Endothelial cell of umbilical vein (primary cell): ENCODE results near the gene SOX10. TPM values are rescaled to one million over a fixed set of nuclear protein-coding genes. Genes with fewer than 3 reads are reported as not detected.

Experiments
- BruUV-seq: library from RNA; stranded (reverse); fragments of 400-500 nt; replicated peaks from 2 replicates; lab custom pipeline; 2021; lab: Mats Ljungman, UMichigan
- CTCF ChIA-PET: fragments of 300-600, 350-600 bp; sonication (Branson Sonifier 250); formaldehyde crosslinking; loops from one replicate; lab custom pipeline; 2021; ENCODE audit warnings: antibody characterized with exemption, inconsistent platforms; lab: Charles Lee
- POLR2A ChIA-PET: fragments of 300-600, 350-600 bp; sonication (Branson Sonifier 250); formaldehyde crosslinking; loops from one replicate; lab custom pipeline; 2021; ENCODE audit warnings: antibody characterized with exemption, inconsistent platforms; lab: Charles Lee
- DNase-seq: peaks from one replicate; pipeline ENCODE4 v3.0.0-alpha.2; 2011; ENCODE audit warnings: low read depth, low spot score
- FAIRE-seq: peaks from 2 replicates; lab custom pipeline; 2011; peaks lifted over from hg19 to GRCh38; lab: Jason Lieb, UNC
- H2AFZ ChIP-seq: 2 replicates; pipeline ENCODE4 v1.6.0; 2012; ENCODE audit warnings: low read depth, low read length, control low read depth, inconsistent platforms
- H3K27ac ChIP-seq: 2 replicates; pipeline ENCODE4 v1.5.1; 2011; ENCODE audit warnings: low read depth, mild to moderate bottlenecking, control low read depth, low read length, moderate library complexity; ENCODE audit not compliant: insufficient read depth
- H3K27me3 ChIP-seq, 2 experiments: 2 replicates each; pipeline versions ENCODE4 v1.6.0 to v1.6.1; 2011; ENCODE audit warnings: low read length in 2 of 2, mixed read lengths in 1 of 2; ENCODE audit not compliant: control insufficient read depth in 2 of 2, insufficient read depth in 2 of 2
- H3K36me3 ChIP-seq, 2 experiments: 2 replicates in 1 of 2; 3 replicates in 1 of 2; pipeline ENCODE4 v1.5.1; 2011; ENCODE audit warnings: low read length in 2 of 2, mild to moderate bottlenecking in 1 of 2, moderate library complexity in 1 of 2; ENCODE audit not compliant: control insufficient read depth in 2 of 2, insufficient read depth in 2 of 2; ENCODE audit errors: extremely low read depth in 1 of 2
- H3K4me1 ChIP-seq: 3 replicates; pipeline ENCODE4 v1.5.1; 2011; ENCODE audit warnings: mild to moderate bottlenecking, low read length; ENCODE audit not compliant: control insufficient read depth, insufficient read depth; ENCODE audit errors: extremely low read depth
- H3K4me2 ChIP-seq: 2 replicates; pipeline ENCODE4 v1.6.1; 2011; ENCODE audit warnings: low read length, control low read depth, mixed read lengths; ENCODE audit not compliant: insufficient read depth
- H3K4me3 ChIP-seq, 3 experiments: fragments of 200-600 bp in 1 of 3; sonication (generic), shearing (Covaris generic) in 1 of 3; replicated peaks in 1 of 3; 2 replicates each; pipeline ENCODE4 v1.5.1; 2011 to 2016; ENCODE audit warnings: control low read depth in 3 of 3, low read length in 3 of 3, mild to moderate bottlenecking in 2 of 3, inconsistent platforms in 1 of 3, low read depth in 1 of 3, moderate library complexity in 1 of 3; ENCODE audit not compliant: insufficient read depth in 1 of 3
- H3K79me2 ChIP-seq: 2 replicates; pipeline ENCODE4 v1.6.0; 2012; ENCODE audit warnings: low read length, inconsistent platforms; ENCODE audit not compliant: control insufficient read depth, insufficient read depth
- H3K9ac ChIP-seq: replicated peaks from 2 replicates; pipeline ENCODE3; 2011; ENCODE audit warnings: low read length, control low read depth; ENCODE audit not compliant: insufficient read depth; ENCODE audit errors: extremely low read depth
- H3K9me1 ChIP-seq: replicated peaks from 3 replicates; pipeline ENCODE4 v1.6.0; 2011; ENCODE audit warnings: mild to moderate bottlenecking, low read length; ENCODE audit not compliant: control insufficient read depth, insufficient read depth; ENCODE audit errors: extremely low read depth
- H3K9me3 ChIP-seq: replicated peaks from 2 replicates; pipeline ENCODE4 v1.5.1; 2012; ENCODE audit warnings: low read length, inconsistent platforms; ENCODE audit not compliant: control insufficient read depth, insufficient read depth
- H4K20me1 ChIP-seq: replicated peaks from 2 replicates; pipeline ENCODE3; 2011; ENCODE audit warnings: mild to moderate bottlenecking, low read length; ENCODE audit not compliant: control insufficient read depth, insufficient read depth; ENCODE audit errors: extremely low read depth
- CTCF ChIP-seq, 2 donors: IDR thresholded peaks; 1 replicate in 1 of 2; 2 replicates in 1 of 2; pipeline ENCODE4 v1.5.1; 2011; ENCODE audit warnings: low read length in 2 of 2, mild to moderate bottlenecking in 2 of 2, moderate library complexity in 2 of 2, control low read depth in 1 of 2, inconsistent platforms in 1 of 2, low read depth in 1 of 2; ENCODE audit not compliant: insufficient read depth in 1 of 2; ENCODE audit errors: extremely low read depth in 1 of 2
- EZH2 ChIP-seq: IDR thresholded peaks from 2 replicates; pipeline ENCODE4 v1.6.1; 2012; ENCODE audit warnings: borderline replicate concordance, low read depth, mild to moderate bottlenecking, moderate library complexity, low read length, inconsistent platforms; ENCODE audit not compliant: severe bottlenecking
- FOS ChIP-seq: IDR thresholded peaks from 2 replicates; pipeline ENCODE4 v1.6.1; 2011; ENCODE audit warnings: mild to moderate bottlenecking, low read length, moderate library complexity, borderline replicate concordance; ENCODE audit not compliant: insufficient read depth
- GATA2 ChIP-seq: IDR thresholded peaks from 2 replicates; pipeline ENCODE4 v1.7.0; 2011; ENCODE audit warnings: low read depth, mild to moderate bottlenecking, moderate library complexity, mixed read lengths, low read length; ENCODE audit not compliant: insufficient read length, insufficient read depth
- JUN ChIP-seq: IDR thresholded peaks from 2 replicates; pipeline ENCODE4 v1.6.1; 2011; ENCODE audit warnings: borderline replicate concordance, low read depth; ENCODE audit not compliant: insufficient read length, insufficient read depth
- MAX ChIP-seq: IDR thresholded peaks from 2 replicates; pipeline ENCODE4 v1.6.1; 2011; ENCODE audit not compliant: insufficient read depth, insufficient read length
- MYC ChIP-seq: IDR thresholded peaks from one replicate; pipeline ENCODE4 v1.6.1; 2011; ENCODE audit warnings: mild to moderate bottlenecking, low read depth, low read length
- POLR2A ChIP-seq: IDR thresholded peaks from 2 replicates; pipeline ENCODE4 v1.6.1; 2012; ENCODE audit warnings: low read depth, mild to moderate bottlenecking, control low read depth, low read length
- POLR2AphosphoS5 ChIP-seq: IDR thresholded peaks from 2 replicates; pipeline ENCODE4 v1.6.1; 2012; ENCODE audit warnings: low read depth, mild to moderate bottlenecking, control low read depth, low read length, moderate library complexity; ENCODE audit not compliant: insufficient read depth
- dilution Hi-C: fragments of 300-500 bp; cut with MboI; formaldehyde crosslinking; loops from one replicate; pipeline ENCODE4 v1.15.0; 2019; ENCODE audit warnings: low sequenced_read_pairs; ENCODE audit not compliant: extremely low pct_ligation_motif_present
- intact Hi-C: fragments of 100-400 bp; cut with micrococcal nuclease; formaldehyde crosslinking; loops from one replicate; pipeline ENCODE4 v1.10.0; 2022
- polyA plus RNA-seq, 4 experiments: library from polyadenylated mRNA; depleted of rRNA in 3 of 4; stranded (reverse) in 3 of 4; unstranded in 1 of 4; fragments of >200 nt; gene quantifications; 2 replicates each; pipeline versions ENCODE4 v1.2.1 to v1.2.3, GENCODE V29; 2011 to 2012; ENCODE audit warnings: missing spikeins in 1 of 4
- total RNA-seq: library from RNA; stranded (reverse); gene quantifications from 2 replicates; pipeline ENCODE4 v1.2.3, GENCODE V29; 2021

The SOX10 gene
- total and polyA plus RNA-seq, 2 donors (not counting 3 experiments of a cell fraction or from before 2014, with no cell fraction given), result not detected

GRCh38 chr22:37994049-37994448 lies 9.7 kb upstream of the SOX10 start:
- Histone ChIP-seq H4K20me1 (no peaks in the 10 kb centered on the region), H3K9me1 (no peaks in the 10 kb centered on the region), H2AFZ (no peak overlapping the region), H3K9me3 (no peaks in the 10 kb centered on the region), H3K4me1 (no peaks in the 10 kb centered on the region), H3K36me3 (no peaks in the 10 kb centered on the region), H3K9ac (no peak overlapping the region), H3K79me2 (no peaks in the 10 kb centered on the region), H3K4me2 (no peak overlapping the region), H3K4me3 (no peak overlapping the region), H3K27me3 (no peaks in the 10 kb centered on the region), H3K27ac (no peak overlapping the region)
- TF ChIP-seq MYC (no peak), CTCF (IDR thresholded peaks at IDR 0.05; ENCODE audit: extremely low read depth in 1 of 2, insufficient read depth in 1 of 2, low read depth in 1 of 2, low read length in 2 of 2) (no peak), POLR2A (no peak), GATA2 (no peak), MAX (no peak), FOS (no peak), EZH2 (no peak), POLR2AphosphoS5 (no peak), JUN (no peak)
- POLR2A ChIA-PET, result interaction anchor here (0.6 kb wide), 1 partner anchor 608 kb away, joined by 3 read pairs; no protein-coding TSS in a partner anchor
- DNase-seq (no peak), FAIRE-seq (no peak)
- CTCF ChIA-PET, result interaction anchor here (1.2 to 2.3 kb wide), 5 partner anchors 12 to 58 kb away, joined by 3 to 10 read pairs (median 5); no protein-coding TSS in a partner anchor
- intact Hi-C loops, result no loop called here
- dilution Hi-C loops, result no loop called here
- no TSS peak for BruUV-seq
